ENCODE data around the gene ENHO.
A peak's percentile ranks its signal among the peaks of the same experiment; 100 is the strongest.

ENHO gene

GRCh38 chr9:34524349-34524748 is 1.6 kb upstream of the ENHO start:
- DNase-seq (ENCODE audit: low read depth in 2 of 2), result no peak

GRCh38 chr9:34522091-34522887 is 501 bp downstream of the ENHO start:
- DNase-seq (ENCODE audit: low read depth in 2 of 2), result peak in 1 of 2 donors; percentile 23

GRCh38 chr9:34521406-34522045 is 1.3 kb downstream of the ENHO start:
- no peak for DNase-seq (ENCODE audit: low read depth in 2 of 2)

- DNase-seq (ENCODE audit: low read depth in 2 of 2), result no peak
Measured at GRCh38 chr9:34520505-34521385, 2.0 kb downstream of the ENHO start.

- no peak for DNase-seq (ENCODE audit: low read depth in 2 of 2)
Measured at GRCh38 chr9:34520096-34520495, 2.7 kb downstream of the ENHO start.

- DNase-seq (ENCODE audit: low read depth in 2 of 2), result no peak
Measured at GRCh38 chr9:34519321-34520020, 3.3 kb downstream of the ENHO start.

- DNase-seq (ENCODE audit: low read depth in 2 of 2), result no peak
Measured at GRCh38 chr9:34518896-34519295, 3.9 kb downstream of the ENHO start.

GRCh38 chr9:34518110-34518616 is 4.6 kb downstream of the ENHO start:
- DNase-seq (ENCODE audit: low read depth in 2 of 2), result no peak

- no peak for DNase-seq (ENCODE audit: low read depth in 2 of 2)
Measured at GRCh38 chr9:34517185-34517584, 5.6 kb downstream of the ENHO start.

- DNase-seq (ENCODE audit: low read depth in 2 of 2), result no peak
Measured at GRCh38 chr9:34515959-34516358, 6.8 kb downstream of the ENHO start.

- DNase-seq (ENCODE audit: low read depth in 2 of 2), result no peak
Measured at GRCh38 chr9:34514816-34515215, 8.0 kb downstream of the ENHO start.

GRCh38 chr9:34514401-34514800 is 8.4 kb downstream of the ENHO start:
- no peak for DNase-seq (ENCODE audit: low read depth in 2 of 2)

- DNase-seq (ENCODE audit: low read depth in 2 of 2), result no peak
Measured at GRCh38 chr9:34513567-34514214, 9.1 kb downstream of the ENHO start.

- DNase-seq (ENCODE audit: low read depth in 2 of 2), result no peak
Measured at GRCh38 chr9:34512131-34513078, 10.4 kb downstream of the ENHO start.

- DNase-seq (ENCODE audit: low read depth in 2 of 2), result no peak
Measured at GRCh38 chr9:34510497-34511468, 12.0 kb downstream of the ENHO start.

- DNase-seq (ENCODE audit: low read depth in 2 of 2), result no peak
Measured at GRCh38 chr9:34508951-34509350, 13.8 kb downstream of the ENHO start.

- no peak for DNase-seq (ENCODE audit: low read depth in 2 of 2)
Measured at GRCh38 chr9:34508463-34508862, 14.3 kb downstream of the ENHO start.

GRCh38 chr9:34507966-34508365 is 14.8 kb downstream of the ENHO start:
- no peak for DNase-seq (ENCODE audit: low read depth in 2 of 2)

- no peak for DNase-seq (ENCODE audit: low read depth in 2 of 2)
Measured at GRCh38 chr9:34507556-34507955, 15.2 kb downstream of the ENHO start.

Data from stimulated activated CD4-positive, alpha-beta T cell treated with anti-CD3 and anti-CD28 coated beads, Interleukin-1b, Interleukin-23, amount 100 ng/mL, for 4 hours (primary cell).